Motor neuron (in vitro differentiated cells): ENCODE measurements around the gene CCDC184. TPM values are rescaled to one million over a fixed set of nuclear protein-coding genes. Genes with fewer than 3 reads are reported as not detected.
"Not testable (repeated sequence)": the region's sequence is repeated elsewhere in the genome, so short reads cannot be mapped to it uniquely, and the experiment has no call there.

Experiments used
- ATAC-seq, 8 experiments: fragments of 200-7000 bp; cut with Tn5 transposase; replicated peaks in 6 of 8; 2 replicates each; pipeline ENCODE4 v1.8.0; 2021; ENCODE audit warnings: mild to moderate bottlenecking in 8 of 8, moderate library complexity in 8 of 8
- H3K27ac ChIP-seq, 2 donors: fragments of 250-450 bp; sonication (Bioruptor Pico); 2 replicates each; pipeline ENCODE4 v1.9.0; 2021; ENCODE audit warnings: antibody characterized with exemption in 2 of 2, mild to moderate bottlenecking in 2 of 2, moderate library complexity in 1 of 2
- H3K4me1 ChIP-seq, 2 donors: fragments of 250-450 bp; sonication (Bioruptor Pico); replicated peaks in 1 of 2; 2 replicates each; pipeline ENCODE4 v1.6.1; 2021; ENCODE audit warnings: antibody characterized with exemption in 2 of 2, mild to moderate bottlenecking in 2 of 2, moderate library complexity in 1 of 2
- H3K4me3 ChIP-seq, 5 donors: fragments of 250-450 bp; sonication (Bioruptor Pico); 2 replicates each; pipeline ENCODE4 v1.9.0; 2021; ENCODE audit warnings: antibody characterized with exemption in 5 of 5, mild to moderate bottlenecking in 5 of 5, moderate library complexity in 4 of 5
- WGBS, 10 experiments: fragments of 450-650 bp; shearing (Covaris generic); methylation state at CpG; one replicate each; pipeline ENCODE4 v1.0.0; 2022; 5-methylcytosine and 5-hydroxymethylcytosine counted together
- in situ Hi-C, 9 experiments: fragments of 400-800 bp; cut with MboI; loops; one replicate each; pipeline ENCODE4 v1.15.0; 2021; ENCODE audit warnings: low sequenced_read_pairs in 9 of 9, low pct_unique_long_range_greater_than_20kb in 2 of 9; ENCODE audit not compliant: unreplicated experiment in 9 of 9
- total RNA-seq, 8 experiments: library from RNA; unstranded; fragments of 300-600 nt; gene quantifications; 2 replicates each; pipeline versions ENCODE4 v1.2.3 to v1.2.4, GENCODE V29; 2022

Gene CCDC184
- total RNA-seq, 8 experiments from 2014 or later = 2.0 to 46.3 (median 29.3) TPM

- Histone ChIP-seq H3K27ac (peak overlapping the region; percentile 92 to 93), H3K4me1 (peaks cover 0 to 11% of the 10 kb centered on the region in 2 donors), H3K4me3 (peak overlapping the region; percentile 38 to 56 (median 53))
- in situ Hi-C loops = loop anchor here in 3 of 9 experiments (25.0 kb wide), 2 partner anchors 264 to 486 kb away; partner anchors contain the start of genes RPAP3 (in 2 of the 3) and ANP32D (in 1 of the 3)
- peak; percentile 86 to 96 (median 94) for ATAC-seq
- WGBS, 10 experiments = 0 to 83% (median 26%) methylated on average over 1 to 24 of the region's 39 CpGs; no CpG with 5 or more reads in 4 of the 10 experiments
Measured at GRCh38 chr12:48197971-48198671, 14.7 kb downstream of the CCDC184 start.

GRCh38 chr12:48198672-48198971 is 15.2 kb downstream of the CCDC184 start:
- peaks cover 0 to 11% of the 10 kb centered on the region in 2 donors for H3K4me1 ChIP-seq
- in situ Hi-C loops = loop anchor here in 3 of 9 experiments (25.0 kb wide), 2 partner anchors 264 to 486 kb away; partner anchors contain the start of genes RPAP3 (in 2 of the 3) and ANP32D (in 1 of the 3)
- peak overlapping the region; percentile 92 to 93 for H3K27ac ChIP-seq
- WGBS, 10 experiments = 6 to 97% (median 65%) methylated on average over 4 to 20 of the region's 26 CpGs; no CpG with 5 or more reads in 4 of the 10 experiments
- peak overlapping the region; percentile 38 to 56 (median 53) for H3K4me3 ChIP-seq
- ATAC-seq = peak; percentile 1 to 21 (median 8)

- Histone ChIP-seq H3K4me3 (peak overlapping the region; percentile 38 to 56 (median 53)), H3K4me1 (peaks cover 0 to 11% of the 10 kb centered on the region in 2 donors), H3K27ac (peak overlapping the region; percentile 92 to 93)
- no peak for ATAC-seq
- WGBS, 10 experiments = 70 to 100% (median 92%) methylated on average over 1 to 10 of the region's 10 CpGs; no CpG with 5 or more reads in 1 of the 10 experiments
- in situ Hi-C loops = loop anchor here in 3 of 9 experiments (25.0 kb wide), 2 partner anchors 263 to 487 kb away; partner anchors contain the start of genes RPAP3 (in 2 of the 3) and ANP32D (in 1 of the 3)
Measured at GRCh38 chr12:48198985-48199384, 15.5 kb downstream of the CCDC184 start.

GRCh38 chr12:48199774-48200221 is 16.4 kb downstream of the CCDC184 start:
- H3K27ac ChIP-seq = no peak overlapping the region
- H3K4me1 ChIP-seq = peaks cover 0 to 11% of the 10 kb centered on the region in 2 donors
- 28 to 73% (median 46%) methylated on average over 1 to 3 of the region's 3 CpGs; no CpG with 5 or more reads in 1 of the 10 experiments for WGBS, 10 experiments
- in situ Hi-C loops = loop anchor here in 3 of 9 experiments (25.0 kb wide), 2 partner anchors 263 to 487 kb away; partner anchors contain the start of genes RPAP3 (in 2 of the 3) and ANP32D (in 1 of the 3)
- H3K4me3 ChIP-seq = no peak overlapping the region
- ATAC-seq = no peak

- no peak for ATAC-seq
- H3K27ac ChIP-seq = no peak overlapping the region
- H3K4me1 ChIP-seq = peaks cover 0 to 11% of the 10 kb centered on the region in 2 donors
- no peak overlapping the region for H3K4me3 ChIP-seq
- in situ Hi-C loops = no loop called here
- WGBS, 10 experiments = 67 to 100% (median 84%) methylated on average over 1 to 3 of the region's 3 CpGs; no CpG with 5 or more reads in 1 of the 10 experiments
Measured at GRCh38 chr12:48201091-48201490, 17.6 kb downstream of the CCDC184 start.

- Histone ChIP-seq H3K4me1 (peaks cover 0 to 11% of the 10 kb centered on the region in 2 donors), H3K4me3 (no peak overlapping the region), H3K27ac (no peak overlapping the region)
- WGBS, 10 experiments = 84 to 100% (median 100%) methylated on average over 1 to 3 of the region's 3 CpGs; no CpG with 5 or more reads in 3 of the 10 experiments
- ATAC-seq = no peak
- in situ Hi-C loops = no loop called here
Measured at GRCh38 chr12:48201516-48201915, 18.1 kb downstream of the CCDC184 start.

- Histone ChIP-seq H3K4me1 (peaks cover 0 to 11% of the 10 kb centered on the region in 2 donors), H3K4me3 (no peak overlapping the region), H3K27ac (no peak overlapping the region)
- ATAC-seq = no peak
- 50 to 100% (median 84%) methylated on average over 1 to 8 of the region's 8 CpGs; no CpG with 5 or more reads in 1 of the 10 experiments for WGBS, 10 experiments
- in situ Hi-C loops = no loop called here
Measured at GRCh38 chr12:48202766-48203165, 19.3 kb downstream of the CCDC184 start.

GRCh38 chr12:48203192-48203591 is 19.7 kb downstream of the CCDC184 start, which contains the start of gene OR10AD1:
TSS of gene OR10AD1 (minus strand) at chr12:48203292. CDS start at chr12:48203292, 0 bp downstream.
- 79 to 100% (median 85%) methylated on average over 1 to 4 of the region's 4 CpGs; no CpG with 5 or more reads in 2 of the 10 experiments for WGBS, 10 experiments
- ATAC-seq = no peak
- in situ Hi-C loops = no loop called here

GRCh38 chr12:48209495-48209894 is 26.1 kb downstream of the CCDC184 start:
- H3K4me1 ChIP-seq, ATAC-seq, H3K4me3 ChIP-seq, in situ Hi-C loops, H3K27ac ChIP-seq: not testable (repeated sequence)
- WGBS, 10 experiments = no CpG with 5 or more reads among the region's 2 CpGs

More at GRCh38 chr12:48203192-48203591, 19.7 kb downstream of the CCDC184 start, which contains the start of gene OR10AD1:
- H3K27ac ChIP-seq = no peak within 1 kb of the TSS
- H3K4me1 ChIP-seq = peaks cover 0 to 11% of the 10 kb centered on the region in 2 donors
- no peak within 1 kb of the TSS for H3K4me3 ChIP-seq

GRCh38 chr12:48216785-48217184 is 33.3 kb downstream of the CCDC184 start:
- no peak overlapping the region for H3K27ac ChIP-seq
- no peak overlapping the region for H3K4me3 ChIP-seq
- ATAC-seq = peak in 1 of 8 experiments; percentile 26

GRCh38 chr12:48219631-48220030 is 36.2 kb downstream of the CCDC184 start:
- ATAC-seq = peak in 1 of 8 experiments; percentile 78
- Histone ChIP-seq H3K27ac (no peak overlapping the region), H3K4me3 (no peak overlapping the region), H3K4me1 (peaks cover 0 to 3% of the 10 kb centered on the region in 2 donors)
- in situ Hi-C loops = no loop called here
- WGBS, 10 experiments = 20 to 100% (median 69%) methylated on average over 1 of the region's 1 CpG

More at GRCh38 chr12:48216785-48217184, 33.3 kb downstream of the CCDC184 start:
- in situ Hi-C loops = no loop called here
- H3K4me1 ChIP-seq = peaks cover 0 to 3% of the 10 kb centered on the region in 2 donors

GRCh38 chr12:48220701-48221100 is 37.3 kb downstream of the CCDC184 start:
- WGBS, 10 experiments = 0 to 100% (median 81%) methylated on average over 1 of the region's 1 CpG
- ATAC-seq = no peak
- no peak overlapping the region for H3K27ac ChIP-seq
- H3K4me3 ChIP-seq = no peak overlapping the region
- H3K4me1 ChIP-seq = peaks cover 0 to 2% of the 10 kb centered on the region in 2 donors
- in situ Hi-C loops = no loop called here

- in situ Hi-C loops = no loop called here
- no peak overlapping the region for H3K4me3 ChIP-seq
- WGBS, 10 experiments = 0 to 58% (median 19%) methylated on average over 1 to 2 of the region's 2 CpGs; no CpG with 5 or more reads in 5 of the 10 experiments
- H3K27ac ChIP-seq = no peak overlapping the region
- no peaks in the 10 kb centered on the region for H3K4me1 ChIP-seq
- no peak for ATAC-seq
Measured at GRCh38 chr12:48221645-48222044, 38.2 kb downstream of the CCDC184 start.
